ENCODE results near the gene TEX264. TPM values are rescaled to one million over a fixed set of nuclear protein-coding genes. Genes with fewer than 3 reads are reported as not detected.

Gene TEX264, protein sequence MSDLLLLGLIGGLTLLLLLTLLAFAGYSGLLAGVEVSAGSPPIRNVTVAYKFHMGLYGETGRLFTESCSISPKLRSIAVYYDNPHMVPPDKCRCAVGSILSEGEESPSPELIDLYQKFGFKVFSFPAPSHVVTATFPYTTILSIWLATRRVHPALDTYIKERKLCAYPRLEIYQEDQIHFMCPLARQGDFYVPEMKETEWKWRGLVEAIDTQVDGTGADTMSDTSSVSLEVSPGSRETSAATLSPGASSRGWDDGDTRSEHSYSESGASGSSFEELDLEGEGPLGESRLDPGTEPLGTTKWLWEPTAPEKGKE
- total RNA-seq (2014; rRNA removed; shearing (Covaris generic)) (10.5 and 13.3 TPM in 2 replicates), polyA plus RNA-seq (2016; fragmentation: Nextera tagmentation; extraction: Ambion mirVana) (9.7 and 10.0 TPM in 2 replicates)
- long read RNA-seq, transcript TEX264-201 (5 exons, 1,340 nt): major isoform, 18 of 37 reads
- long read RNA-seq, partial matches to known transcripts: 0 of 37 reads
- long read RNA-seq, other reads (novel, unspliced or antisense): 13 of 37 reads

DNA sequence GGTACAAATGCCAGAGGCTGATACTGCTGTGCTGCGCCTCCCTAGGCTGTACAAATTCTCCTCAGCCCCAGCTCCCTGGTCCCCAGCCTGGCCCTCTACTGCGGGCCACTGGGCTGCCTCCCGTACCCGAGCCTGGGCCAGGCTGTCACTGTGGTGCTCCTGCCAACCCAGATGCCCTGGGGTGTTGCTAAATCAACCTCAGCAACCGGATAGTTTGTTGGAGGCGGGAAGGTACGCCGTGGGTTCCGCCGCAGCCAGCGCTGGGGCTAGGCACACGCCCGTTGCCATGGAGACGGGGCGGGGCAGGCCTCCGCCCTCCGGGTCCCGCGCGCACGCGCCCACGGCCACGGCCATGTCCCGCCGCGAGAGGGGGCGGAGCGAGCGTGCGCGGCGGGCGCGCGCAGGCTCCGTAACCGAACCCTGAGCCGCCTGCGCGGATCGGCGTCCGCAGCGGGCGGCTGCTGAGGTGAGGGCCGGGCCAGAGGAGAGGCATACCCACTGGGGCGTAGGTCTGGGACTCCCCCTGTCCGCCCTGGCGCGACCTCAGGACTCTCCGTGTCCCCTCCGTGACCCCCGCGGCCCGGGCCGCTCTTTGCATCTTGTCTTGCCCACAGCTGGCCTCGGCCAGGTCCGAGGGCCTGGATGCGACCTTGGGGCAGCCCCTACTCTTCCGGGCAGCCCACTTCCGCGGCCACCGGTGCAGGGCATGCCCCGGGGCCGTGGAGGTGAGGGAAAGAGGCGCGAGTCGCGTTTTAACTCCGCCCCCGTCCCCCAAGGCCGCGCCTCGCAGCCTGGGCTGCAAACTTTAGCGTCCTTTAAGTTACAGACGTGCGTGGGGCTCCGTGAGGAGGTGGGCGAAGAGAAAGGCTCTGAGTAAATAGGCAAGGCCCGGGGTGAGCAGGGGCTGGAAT is at the start of gene TEX264:
TEX264 (plus strand) TSS at position 430 of the 911 bp plus-strand sequence. CDS start 3,053 bp downstream, outside the sequence.
- no peaks in the 10 kb centered on the region; the same call in 2 of the 3 replicates for H3K9me3 Mint-ChIP-seq
- H3K36me3 Mint-ChIP-seq (ENCODE audit: low read depth): no peaks in the 10 kb centered on the region; the same call in 2 of the 3 replicates
- H4K20me1 ChIP-seq (replicated peaks; ENCODE audit: insufficient read depth): no peaks in the 10 kb centered on the region
- peak within 1 kb of the TSS; percentile 94 for H2AFZ ChIP-seq
- no peaks in the 10 kb centered on the region for H3K27me3 ChIP-seq (ENCODE audit: insufficient read depth)
- H3K4me2 ChIP-seq: peak within 1 kb of the TSS; percentile 89
- H3K27ac ChIP-seq (ENCODE audit: low read depth): no peak within 1 kb of the TSS; the same call in 1 of the 2 replicates
- DNase-seq (ENCODE audit: low spot score) (peak; percentile 64), ATAC-seq (peak; percentile 66)
- peak within 1 kb of the TSS; percentile 80 for H3K4me3 Mint-ChIP-seq
- peaks cover 13% of the 10 kb centered on the region; the same call in 1 of the 2 replicates for H3F3A ChIP-seq (replicated peaks; ENCODE audit: low read depth)
- peaks cover 36% of the 10 kb centered on the region for H3K4me1 Mint-ChIP-seq
- peaks cover 21% of the 10 kb centered on the region for H3K27me3 Mint-ChIP-seq (ENCODE audit: insufficient read depth, low read depth, poor library complexity)
- H3K9me2 ChIP-seq (ENCODE audit: insufficient read depth): no peaks in the 10 kb centered on the region
- TF ChIP-seq, protein P1, sequence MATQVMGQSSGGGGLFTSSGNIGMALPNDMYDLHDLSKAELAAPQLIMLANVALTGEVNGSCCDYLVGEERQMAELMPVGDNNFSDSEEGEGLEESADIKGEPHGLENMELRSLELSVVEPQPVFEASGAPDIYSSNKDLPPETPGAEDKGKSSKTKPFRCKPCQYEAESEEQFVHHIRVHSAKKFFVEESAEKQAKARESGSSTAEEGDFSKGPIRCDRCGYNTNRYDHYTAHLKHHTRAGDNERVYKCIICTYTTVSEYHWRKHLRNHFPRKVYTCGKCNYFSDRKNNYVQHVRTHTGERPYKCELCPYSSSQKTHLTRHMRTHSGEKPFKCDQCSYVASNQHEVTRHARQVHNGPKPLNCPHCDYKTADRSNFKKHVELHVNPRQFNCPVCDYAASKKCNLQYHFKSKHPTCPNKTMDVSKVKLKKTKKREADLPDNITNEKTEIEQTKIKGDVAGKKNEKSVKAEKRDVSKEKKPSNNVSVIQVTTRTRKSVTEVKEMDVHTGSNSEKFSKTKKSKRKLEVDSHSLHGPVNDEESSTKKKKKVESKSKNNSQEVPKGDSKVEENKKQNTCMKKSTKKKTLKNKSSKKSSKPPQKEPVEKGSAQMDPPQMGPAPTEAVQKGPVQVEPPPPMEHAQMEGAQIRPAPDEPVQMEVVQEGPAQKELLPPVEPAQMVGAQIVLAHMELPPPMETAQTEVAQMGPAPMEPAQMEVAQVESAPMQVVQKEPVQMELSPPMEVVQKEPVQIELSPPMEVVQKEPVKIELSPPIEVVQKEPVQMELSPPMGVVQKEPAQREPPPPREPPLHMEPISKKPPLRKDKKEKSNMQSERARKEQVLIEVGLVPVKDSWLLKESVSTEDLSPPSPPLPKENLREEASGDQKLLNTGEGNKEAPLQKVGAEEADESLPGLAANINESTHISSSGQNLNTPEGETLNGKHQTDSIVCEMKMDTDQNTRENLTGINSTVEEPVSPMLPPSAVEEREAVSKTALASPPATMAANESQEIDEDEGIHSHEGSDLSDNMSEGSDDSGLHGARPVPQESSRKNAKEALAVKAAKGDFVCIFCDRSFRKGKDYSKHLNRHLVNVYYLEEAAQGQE (IDR thresholded peaks at IDR 0.05; ENCODE audit: unreplicated experiment): no peak
- TF ChIP-seq ZNF331 (CRISPR knock-in tag; IDR thresholded peaks at IDR 0.05; ENCODE audit: low read depth): no peak
- TF ChIP-seq POLR2AphosphoS5 (IDR thresholded peaks at IDR 0.05; ENCODE audit: low read depth): peak; percentile 64
- no peak within 1 kb of the TSS for H3K27ac Mint-ChIP-seq
- no peaks in the 10 kb centered on the region for H3K36me3 ChIP-seq (ENCODE audit: insufficient read depth)
- H3K4me3 ChIP-seq: peak within 1 kb of the TSS; percentile 85
- H3K79me2 ChIP-seq (replicated peaks; ENCODE audit: insufficient read depth): no peaks in the 10 kb centered on the region
- peaks cover 15% of the 10 kb centered on the region for H3K4me1 ChIP-seq (ENCODE audit: insufficient read depth)

DNA sequence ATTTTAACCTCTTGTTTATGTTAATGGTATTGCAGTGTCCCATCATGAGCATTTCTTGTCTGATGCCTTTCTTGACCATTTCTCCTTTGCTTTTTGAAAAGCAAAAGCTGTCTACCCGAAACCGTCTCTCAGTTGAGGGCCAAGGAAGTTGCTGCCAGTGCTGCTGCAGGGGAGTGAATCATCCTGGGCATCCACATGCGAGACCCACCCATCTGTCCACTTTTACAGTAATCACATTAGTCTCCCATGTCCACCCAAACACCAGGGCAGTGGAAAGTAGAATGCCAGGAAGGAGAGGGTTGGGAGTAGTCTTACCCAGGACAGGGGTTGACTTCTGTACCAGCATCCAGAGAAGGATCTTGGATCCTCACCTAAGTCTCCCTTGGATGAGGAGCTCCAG is 48.6 kb upstream of the TEX264 start:
- no peaks in the 10 kb centered on the region for H3F3A ChIP-seq (replicated peaks; ENCODE audit: low read depth)
- H3K4me1 ChIP-seq (ENCODE audit: insufficient read depth): peaks cover 22% of the 10 kb centered on the region
- peaks cover 52% of the 10 kb centered on the region for H3K79me2 ChIP-seq (replicated peaks; ENCODE audit: insufficient read depth)
- Mint-ChIP-seq H3K4me1 (peaks cover 16% of the 10 kb centered on the region), H3K27me3 (ENCODE audit: insufficient read depth, low read depth, poor library complexity) (no peaks in the 10 kb centered on the region), H3K4me3 (no peak overlapping the region), H3K36me3 (ENCODE audit: low read depth) (peaks cover 2% of the 10 kb centered on the region; the same call in 2 of the 3 replicates), H3K27ac (no peak overlapping the region), H3K9me3 (no peaks in the 10 kb centered on the region)
- DNase-seq (ENCODE audit: low spot score): no peak
- H3K4me3 ChIP-seq: no peak overlapping the region
- H2AFZ ChIP-seq: no peak overlapping the region
- peaks cover 4% of the 10 kb centered on the region; the same call in 1 of the 2 replicates for H4K20me1 ChIP-seq (replicated peaks; ENCODE audit: insufficient read depth)
- H3K27ac ChIP-seq (ENCODE audit: low read depth): no peak overlapping the region
- H3K36me3 ChIP-seq (ENCODE audit: insufficient read depth): no peaks in the 10 kb centered on the region
- H3K4me2 ChIP-seq: no peak overlapping the region
- H3K27me3 ChIP-seq (ENCODE audit: insufficient read depth): no peaks in the 10 kb centered on the region
- ATAC-seq: no peak
- no peaks in the 10 kb centered on the region for H3K9me2 ChIP-seq (ENCODE audit: insufficient read depth)
- no peak for TF ChIP-seq NANOG (IDR thresholded peaks at IDR 0.05; ENCODE audit: borderline replicate concordance)
- no peak for TF ChIP-seq CREB1 (CRISPR knock-in tag; IDR thresholded peaks at IDR 0.05; ENCODE audit: low read depth)
- TF ChIP-seq POLR2AphosphoS5 (IDR thresholded peaks at IDR 0.05; ENCODE audit: low read depth): no peak
- TF ChIP-seq, protein P2, sequence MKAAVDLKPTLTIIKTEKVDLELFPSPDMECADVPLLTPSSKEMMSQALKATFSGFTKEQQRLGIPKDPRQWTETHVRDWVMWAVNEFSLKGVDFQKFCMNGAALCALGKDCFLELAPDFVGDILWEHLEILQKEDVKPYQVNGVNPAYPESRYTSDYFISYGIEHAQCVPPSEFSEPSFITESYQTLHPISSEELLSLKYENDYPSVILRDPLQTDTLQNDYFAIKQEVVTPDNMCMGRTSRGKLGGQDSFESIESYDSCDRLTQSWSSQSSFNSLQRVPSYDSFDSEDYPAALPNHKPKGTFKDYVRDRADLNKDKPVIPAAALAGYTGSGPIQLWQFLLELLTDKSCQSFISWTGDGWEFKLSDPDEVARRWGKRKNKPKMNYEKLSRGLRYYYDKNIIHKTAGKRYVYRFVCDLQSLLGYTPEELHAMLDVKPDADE (IDR thresholded peaks at IDR 0.05): no peak
- TF ChIP-seq ZNF114 (CRISPR knock-in tag; IDR thresholded peaks at IDR 0.05): no peak
- no peak for TF ChIP-seq CTCF (conservative IDR thresholded peaks at IDR 0.05; ENCODE audit: low read depth in 2 of 2)
- no peak for TF ChIP-seq JUNB (IDR thresholded peaks at IDR 0.05; ENCODE audit: unreplicated experiment)

Measured in GM23338 (cell line).